H9 (cell line): ENCODE data around the gene RTP4. TPM values are rescaled to one million over a fixed set of nuclear protein-coding genes. Genes with fewer than 3 reads are reported as not detected.

Source experiments
- DNase-seq: peaks from one replicate; pipeline ENCODE4 v3.0.0-alpha.2; 2017
- H2AFZ ChIP-seq: one replicate; pipeline ENCODE4 v1.6.1; 2013; ENCODE audit warnings: mild to moderate bottlenecking, low read length, control low read depth, moderate library complexity
- H2AK5ac ChIP-seq: 2 replicates; pipeline ENCODE4 v1.6.1; 2013; ENCODE audit warnings: low read length, control low read depth, mixed read lengths; ENCODE audit not compliant: insufficient read length
- H2BK120ac ChIP-seq: one replicate; pipeline ENCODE4 v1.6.1; 2013; ENCODE audit warnings: low read depth, mild to moderate bottlenecking, low read length, control low read depth, inconsistent platforms; ENCODE audit not compliant: poor library complexity, severe bottlenecking
- H2BK12ac ChIP-seq: 2 replicates; pipeline ENCODE4 v1.6.1; 2013; ENCODE audit warnings: low read length, control low read depth, mixed read lengths, low read depth; ENCODE audit not compliant: insufficient read length
- H2BK15ac ChIP-seq: 2 replicates; pipeline ENCODE4 v1.6.1; 2013; ENCODE audit warnings: low read depth, low read length, control low read depth
- H2BK20ac ChIP-seq: one replicate; pipeline ENCODE4 v1.6.1; 2013; ENCODE audit warnings: low read depth, mild to moderate bottlenecking, low read length, control low read depth, inconsistent platforms; ENCODE audit not compliant: poor library complexity, severe bottlenecking
- H2BK5ac ChIP-seq: 2 replicates; pipeline ENCODE4 v1.6.1; 2013; ENCODE audit warnings: low read length, control low read depth, mixed read lengths; ENCODE audit not compliant: insufficient read length
- H3K14ac ChIP-seq: 2 replicates; pipeline ENCODE4 v1.6.1; 2013; ENCODE audit warnings: low read length, control low read depth; ENCODE audit not compliant: insufficient read depth
- H3K18ac ChIP-seq: 2 replicates; pipeline ENCODE4 v1.6.1; 2013; ENCODE audit warnings: low read depth, mild to moderate bottlenecking, mixed read lengths, low read length, control low read depth; ENCODE audit not compliant: insufficient read length
- H3K23ac ChIP-seq: 2 replicates; pipeline ENCODE4 v1.6.1; 2013; ENCODE audit warnings: low read length, control low read depth, mixed read lengths, low read depth; ENCODE audit not compliant: insufficient read length
- H3K23me2 ChIP-seq: 2 replicates; pipeline ENCODE4 v1.6.1; 2013; ENCODE audit warnings: low read depth, mild to moderate bottlenecking, mixed read lengths, low read length, control low read depth; ENCODE audit not compliant: insufficient read length, poor library complexity, severe bottlenecking
- H3K27ac ChIP-seq: 2 replicates; pipeline ENCODE4 v1.5.1; 2013; ENCODE audit warnings: low read length, control low read depth, mixed read lengths, low read depth; ENCODE audit not compliant: insufficient read length
- H3K27me3 ChIP-seq: 2 replicates; pipeline ENCODE4 v1.6.1; 2013; ENCODE audit warnings: low read length, control low read depth, inconsistent platforms; ENCODE audit not compliant: insufficient read depth
- H3K4ac ChIP-seq: 2 replicates; pipeline ENCODE4 v1.6.1; 2013; ENCODE audit warnings: low read depth, mild to moderate bottlenecking, control low read depth, inconsistent platforms, low read length, moderate library complexity
- H3K4me1 ChIP-seq: 2 replicates; pipeline ENCODE4 v1.6.1; 2013; ENCODE audit warnings: low read length, control low read depth, inconsistent platforms; ENCODE audit not compliant: insufficient read depth
- H3K4me2 ChIP-seq: 2 replicates; pipeline ENCODE4 v1.6.1; 2013; ENCODE audit warnings: low read length, control low read depth, mixed read lengths; ENCODE audit not compliant: insufficient read length, insufficient read depth
- H3K56ac ChIP-seq: 2 replicates; pipeline ENCODE4 v1.6.1; 2013; ENCODE audit warnings: low read depth, mild to moderate bottlenecking, mixed read lengths, low read length, control low read depth; ENCODE audit not compliant: insufficient read length
- H3K79me1 ChIP-seq: 2 replicates; pipeline ENCODE4 v1.6.1; 2013; ENCODE audit warnings: low read depth, mild to moderate bottlenecking, moderate library complexity, low read length, control low read depth, inconsistent platforms; ENCODE audit not compliant: insufficient read depth, poor library complexity, severe bottlenecking
- H3K79me2 ChIP-seq: 2 replicates; pipeline ENCODE4 v1.6.1; 2013; ENCODE audit warnings: low read length, control low read depth, inconsistent platforms; ENCODE audit not compliant: insufficient read depth
- H3K9ac ChIP-seq: 2 replicates; pipeline ENCODE4 v1.6.1; 2013; ENCODE audit warnings: low read length, control low read depth, mixed read lengths; ENCODE audit not compliant: insufficient read length; ENCODE audit errors: extremely low read depth
- H3K9me3 ChIP-seq: one replicate; pipeline ENCODE4 v1.6.1; 2013; ENCODE audit warnings: low read depth, low read length, inconsistent platforms; ENCODE audit not compliant: control insufficient read depth
- H3T11ph ChIP-seq: one replicate; pipeline ENCODE4 v1.6.1; 2013; ENCODE audit warnings: mild to moderate bottlenecking, low read length, control low read depth, inconsistent platforms
- H4K20me1 ChIP-seq: one replicate; pipeline ENCODE4 v1.6.1; 2013; ENCODE audit not compliant: control insufficient read depth, insufficient read length, insufficient read depth
- H4K5ac ChIP-seq: 2 replicates; pipeline ENCODE4 v1.6.1; 2013; ENCODE audit warnings: low read depth, mild to moderate bottlenecking, mixed read lengths, low read length, control low read depth; ENCODE audit not compliant: insufficient read length
- H4K8ac ChIP-seq: replicated peaks from 2 replicates; pipeline ENCODE4 v1.6.1; 2013; ENCODE audit warnings: low read length, control low read depth, mixed read lengths, low read depth; ENCODE audit not compliant: insufficient read length
- H4K91ac ChIP-seq: 2 replicates; pipeline ENCODE4 v1.6.1; 2013; ENCODE audit warnings: low read depth, mild to moderate bottlenecking, moderate library complexity, mixed read lengths, low read length, control low read depth; ENCODE audit not compliant: insufficient read length
- H3K27ac Mint-ChIP-seq, 3 experiments: 2 replicates in 2 of 3; 3 replicates in 1 of 3; pipeline ENCODE4 v1.8.0; 2020 to 2021; ENCODE audit warnings: mixed read lengths in 3 of 3, mild to moderate bottlenecking in 1 of 3, moderate library complexity in 1 of 3
- H3K27me3 Mint-ChIP-seq: 2 replicates; pipeline ENCODE4 v1.8.0; 2021; ENCODE audit warnings: low read depth, mild to moderate bottlenecking, moderate library complexity, mixed read lengths
- H3K36me3 Mint-ChIP-seq, 3 experiments: 2 replicates in 2 of 3; 3 replicates in 1 of 3; pipeline ENCODE4 v1.8.0; 2020 to 2021; ENCODE audit warnings: low read depth in 3 of 3, mixed read lengths in 3 of 3; ENCODE audit not compliant: insufficient read depth in 1 of 3
- H3K4me1 Mint-ChIP-seq, 2 experiments: 2 replicates each; pipeline ENCODE4 v1.8.0; 2020; ENCODE audit warnings: mixed read lengths in 2 of 2
- H3K4me3 Mint-ChIP-seq, 2 experiments: 2 replicates in 1 of 2; 3 replicates in 1 of 2; pipeline ENCODE4 v1.8.0; 2020 to 2021; ENCODE audit warnings: mild to moderate bottlenecking in 2 of 2, mixed read lengths in 2 of 2, moderate library complexity in 1 of 2
- H3K9me3 Mint-ChIP-seq, 2 experiments: 2 replicates in 1 of 2; 3 replicates in 1 of 2; pipeline ENCODE4 v1.8.0; 2020; ENCODE audit warnings: mild to moderate bottlenecking in 2 of 2, mixed read lengths in 2 of 2, moderate library complexity in 1 of 2
- CTCF ChIP-seq: fragments of 200-600 bp; sonication (generic); conservative IDR thresholded peaks from 3 replicates; pipeline ENCODE4 v1.8.0; 2021; ENCODE audit warnings: antibody characterized with exemption, mild to moderate bottlenecking
- WGBS: extraction: QIAGEN DNeasy Blood & Tissue Kit; methylation state at CpG from one replicate; pipeline ENCODE4 v1.1.7; 2013; ENCODE audit warnings: missing lambda C conversion rate, low lambda C conversion rate, mixed read lengths; ENCODE audit not compliant: insufficient read length; ENCODE audit errors: extremely low coverage; 5-methylcytosine and 5-hydroxymethylcytosine counted together
- total RNA-seq: library from RNA; stranded (reverse); gene quantifications from 2 replicates; pipeline ENCODE4 v1.2.1, GENCODE V29; 2021

RTP4 gene
- total RNA-seq, 1 experiment from 2014 or later: not detected

GRCh38 chr3:187382609-187383151, 14.5 kb downstream of the RTP4 start:
- no peak overlapping the region for H3K56ac ChIP-seq
- no peaks in the 10 kb centered on the region; the same call in 1 of the 2 replicates for H3K4me1 ChIP-seq
- no peak overlapping the region for H4K5ac ChIP-seq
- Mint-ChIP-seq H3K4me1 (peaks cover 15 to 17% of the 10 kb centered on the region in 2 experiments), H3K4me3 (no peak overlapping the region), H3K36me3 (peaks cover 0 to 3% (median 0%) of the 10 kb centered on the region in 3 experiments; a peak in 1 of 7 replicates), H3K27me3 (no peaks in the 10 kb centered on the region), H3K27ac (0 out of 7 replicates have a peak overlapping the region, but pooled peaks of 1 of the 3 experiments have one; percentile 4), H3K9me3 (no peaks in the 10 kb centered on the region)
- no peak overlapping the region for H3K14ac ChIP-seq
- H3T11ph ChIP-seq: no peak overlapping the region
- H3K23ac ChIP-seq: no peak overlapping the region
- no peaks in the 10 kb centered on the region for H3K79me2 ChIP-seq
- no peak overlapping the region for H4K91ac ChIP-seq
- no peak overlapping the region for H2BK12ac ChIP-seq
- DNase-seq: no peak
- H2BK5ac ChIP-seq: no peak overlapping the region
- H3K79me1 ChIP-seq: no peaks in the 10 kb centered on the region
- H3K9me3 ChIP-seq: no peaks in the 10 kb centered on the region
- TF ChIP-seq CTCF: no peak
- no peak overlapping the region for H3K27ac ChIP-seq
- H3K18ac ChIP-seq: no peak overlapping the region
- H2BK120ac ChIP-seq: no peak overlapping the region
- H3K27me3 ChIP-seq: no peaks in the 10 kb centered on the region
- H2BK20ac ChIP-seq: no peak overlapping the region
- H3K4me2 ChIP-seq: no peak overlapping the region
- no peak overlapping the region for H2AFZ ChIP-seq
- no peaks in the 10 kb centered on the region for H4K20me1 ChIP-seq
- H3K4ac ChIP-seq: no peak overlapping the region
- H3K9ac ChIP-seq: no peak overlapping the region
- no peak overlapping the region for H2AK5ac ChIP-seq
- no CpG with 5 or more reads among the region's 8 CpGs for WGBS
- no peak overlapping the region for H2BK15ac ChIP-seq
- H4K8ac ChIP-seq: no peak overlapping the region
- no peaks in the 10 kb centered on the region for H3K23me2 ChIP-seq
